ENCODE results near the gene VCL. TPM values are rescaled to one million over a fixed set of nuclear protein-coding genes. Genes with fewer than 3 reads are reported as not detected.

VCL gene
- total and polyA plus RNA-seq, 9 of the 15 experiments (the other 6 are each of a cell fraction or from before 2014, with no cell fraction given), result 29.8 to 186 (median 76.4) TPM

GRCh38 chr10:73997787-73998622, at the start of gene VCL (continued):
- TF ChIP-seq CHD4 (IDR thresholded peaks at IDR 0.05; ENCODE audit: insufficient read depth, insufficient replicate concordance, low read depth, low read length, poor library complexity, severe bottlenecking) (peak; percentile 87), GTF2F1 (IDR thresholded peaks at IDR 0.05; ENCODE audit: low read depth, low read length) (no peak; the same call in 1 of the 2 replicates), MGA (IDR thresholded peaks at IDR 0.05) (no peak), ZBTB5 (IDR thresholded peaks at IDR 0.05) (no peak), ZBTB49 (CRISPR knock-in tag; IDR thresholded peaks at IDR 0.05; ENCODE audit: borderline replicate concordance) (no peak), ZNF655 (CRISPR knock-in tag; IDR thresholded peaks at IDR 0.05) (no peak), ZNF586 (CRISPR knock-in tag; conservative IDR thresholded peaks at IDR 0.05) (no peak), ZNF707 (CRISPR knock-in tag; conservative IDR thresholded peaks at IDR 0.05) (no peak)

All from K562 (cell line).